Activated T-helper 9 cell treated with anti-CD3 and anti-CD28 coated beads, Interleukin-2, amount 50 U/mL, for 16 hours (primary cell): ENCODE data around the gene DAZL.

Source experiments
- DNase-seq: peaks from one replicate; pipeline ENCODE4 v3.0.0-alpha.2; 2020; ENCODE audit warnings: low read depth

The DAZL gene

GRCh38 chr3:16595778-16596177 is 9.4 kb downstream of the DAZL start:
- DNase-seq: no peak

DNA sequence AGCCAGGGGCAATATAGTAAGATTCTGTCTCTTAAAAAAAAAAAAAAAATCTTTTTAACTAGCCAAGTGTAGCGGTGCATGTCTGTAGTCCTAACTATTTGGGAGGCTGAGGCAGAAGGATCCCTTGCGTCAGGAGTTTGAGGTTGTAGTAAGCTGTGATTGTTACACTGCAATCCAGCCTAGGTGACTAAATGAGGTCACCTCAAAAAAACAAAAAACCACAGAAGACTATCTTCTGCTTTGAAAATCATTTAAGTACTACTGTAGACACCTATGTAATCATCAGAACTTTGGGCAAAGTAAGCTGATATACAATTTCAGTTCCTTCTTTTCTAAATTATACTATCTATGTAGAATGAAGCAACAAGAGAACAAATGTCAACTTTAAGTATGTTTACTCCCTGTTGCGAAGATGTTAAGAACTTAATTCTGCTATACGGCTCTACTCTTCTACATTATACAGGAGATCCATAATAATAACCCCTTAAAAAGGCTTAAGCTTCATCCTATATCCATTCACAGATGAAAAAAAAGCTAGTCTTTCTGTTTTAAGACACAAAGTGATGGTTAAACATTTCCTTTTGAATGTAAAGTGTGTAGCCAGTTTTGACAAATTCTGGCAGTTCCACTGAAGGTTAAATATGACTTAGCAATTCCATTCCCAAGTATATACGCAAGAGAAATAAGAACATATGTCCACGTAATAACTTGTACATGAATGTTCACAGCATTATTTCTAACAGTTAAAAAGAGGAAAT is 15.2 kb downstream of the DAZL start:
- no peak for DNase-seq

DNA sequence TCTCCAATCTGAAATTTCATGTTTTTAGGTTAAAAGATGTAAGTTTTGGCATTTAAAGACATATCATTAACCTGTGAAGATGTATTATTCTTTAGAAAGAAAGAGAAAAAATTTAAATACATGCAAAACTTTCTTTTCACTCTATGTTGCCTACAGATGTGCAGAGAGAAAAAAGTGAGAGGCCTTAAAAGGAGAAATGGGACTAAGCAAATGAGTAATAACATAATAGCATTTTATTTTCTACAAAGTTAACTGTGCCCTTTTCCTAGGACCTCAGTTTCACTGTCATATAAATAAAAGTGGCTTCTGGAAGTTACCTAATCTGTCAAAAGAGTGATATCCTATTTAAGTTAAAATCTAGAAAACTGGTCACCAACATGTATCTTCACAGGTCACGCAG is 16.1 kb downstream of the DAZL start:
- no peak for DNase-seq

- DNase-seq: no peak
These were observed 17.6 kb downstream of the DAZL start for GRCh38 chr3:16587681-16588060.

- DNase-seq: no peak
These were observed 18.1 kb downstream of the DAZL start for GRCh38 chr3:16587047-16587680.

GRCh38 chr3:16584880-16585279 is 20.3 kb downstream of the DAZL start:
- no peak for DNase-seq

DNA sequence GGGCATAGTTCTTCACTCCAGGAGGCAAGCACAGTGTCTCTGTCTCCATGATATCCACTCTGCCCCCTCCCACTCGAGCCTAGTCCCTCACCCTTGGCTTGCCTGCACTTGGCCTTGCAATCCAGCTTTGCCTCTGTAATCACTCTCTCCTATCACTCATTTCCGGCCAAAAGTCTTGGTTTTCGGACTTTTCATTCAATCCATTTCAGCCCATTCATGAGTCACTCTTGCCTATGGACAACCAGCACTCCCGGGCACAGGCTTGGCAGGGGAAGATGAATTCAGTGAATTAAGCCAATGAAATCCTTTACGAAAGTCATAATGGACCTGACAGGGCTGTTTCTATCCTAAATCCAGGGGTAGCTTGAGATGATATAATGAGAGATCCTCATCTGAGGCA is 21.7 kb downstream of the DAZL start:
- DNase-seq: no peak

DNA sequence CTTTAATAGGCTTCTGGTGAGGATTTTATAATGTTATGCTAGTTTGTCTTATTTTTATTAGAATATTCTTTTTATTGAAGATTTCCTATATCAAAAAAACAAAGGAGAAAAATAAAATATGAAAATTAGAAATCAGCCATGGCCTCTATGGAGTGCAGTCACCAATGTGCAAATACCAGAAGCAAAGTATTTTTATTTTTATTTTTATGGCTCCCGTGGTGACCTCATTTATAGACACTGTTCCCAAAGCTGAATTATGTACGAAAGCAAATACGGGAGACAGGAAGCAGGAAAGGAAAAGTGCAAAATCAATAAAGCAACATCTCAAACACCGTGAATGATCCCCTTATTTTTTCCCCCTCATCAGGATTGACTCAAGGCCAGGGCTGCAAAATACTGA is 35.1 kb downstream of the DAZL start:
- DNase-seq: no peak

GRCh38 chr3:16568532-16568931 is 36.7 kb downstream of the DAZL start:
- DNase-seq: no peak

DNA sequence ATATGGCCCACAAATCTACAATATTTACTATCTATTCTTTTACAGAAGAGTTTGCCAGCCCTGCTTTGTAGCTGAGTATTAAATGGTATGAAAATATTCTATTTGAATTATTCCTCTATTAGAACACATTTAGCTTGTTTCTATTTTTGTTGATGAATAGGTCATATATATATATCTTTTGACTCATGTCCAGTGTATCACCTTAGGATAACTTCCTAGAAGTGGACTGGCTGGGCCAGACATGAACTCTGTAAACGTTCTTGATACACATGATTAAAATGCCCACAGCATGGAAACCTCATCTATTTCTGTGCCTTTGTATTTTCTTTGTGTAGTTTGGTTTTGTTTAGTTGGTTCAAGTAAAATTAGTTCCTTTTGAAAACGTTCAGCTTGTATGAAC is 37.1 kb downstream of the DAZL start:
- no peak for DNase-seq

- no peak for DNase-seq
These were observed 45.4 kb downstream of the DAZL start for GRCh38 chr3:16559653-16560365.

DNA sequence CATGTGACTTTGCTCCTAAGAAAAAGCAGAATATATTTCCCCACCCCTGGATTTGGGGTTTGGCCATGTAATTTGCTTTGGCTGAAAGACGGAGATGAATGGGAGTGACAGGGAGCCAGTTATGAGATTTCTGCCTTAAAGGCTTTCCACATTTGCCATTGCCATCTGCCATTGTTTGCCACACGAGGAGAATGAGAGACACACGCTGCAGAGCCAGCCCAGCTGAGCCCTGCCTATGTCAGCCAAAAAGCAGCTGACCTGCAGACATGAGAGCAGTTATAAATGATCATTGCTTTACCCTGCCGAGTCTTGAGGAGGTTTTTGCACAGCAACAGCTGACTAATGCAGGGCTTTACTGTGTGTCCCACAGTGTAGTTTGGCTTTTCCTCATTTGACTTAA is 51.1 kb downstream of the DAZL start:
- DNase-seq: no peak

- DNase-seq: no peak
These were observed 52.5 kb downstream of the DAZL start for GRCh38 chr3:16552757-16553156.

DNA sequence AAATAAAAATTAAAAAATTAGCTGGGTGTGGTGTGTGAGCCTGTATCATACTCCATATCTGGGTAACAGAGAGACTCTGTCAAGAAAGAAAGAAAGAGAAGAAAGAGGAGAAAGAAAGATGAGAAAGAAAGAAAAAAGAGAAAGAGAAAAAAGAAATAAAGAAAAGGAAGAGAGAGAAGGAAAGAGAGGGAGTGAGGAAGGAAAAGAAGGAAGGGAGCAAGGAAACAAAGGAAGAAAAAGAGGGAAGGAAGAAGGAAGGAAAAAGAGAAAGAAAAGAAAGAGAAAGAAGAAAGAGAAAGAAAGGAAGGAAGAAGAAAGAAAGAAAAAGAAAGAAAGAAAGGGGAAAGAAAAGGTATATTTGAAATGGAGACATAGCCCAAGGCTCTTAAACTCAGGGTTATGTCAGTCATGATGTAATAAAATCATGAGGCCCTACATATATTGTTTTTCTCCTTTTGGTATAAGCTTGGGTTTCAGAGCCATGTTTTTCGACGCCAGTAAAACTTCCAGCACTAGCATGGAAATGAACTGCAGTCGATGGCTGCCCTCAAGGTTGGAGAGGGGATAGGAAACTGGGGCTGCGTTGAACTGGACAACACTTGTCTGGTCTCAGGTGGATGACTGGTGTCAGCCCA is 53.8 kb downstream of the DAZL start:
- no peak for DNase-seq

GRCh38 chr3:16550676-16551341 is 54.4 kb downstream of the DAZL start:
- DNase-seq: peak; percentile 53

DNA sequence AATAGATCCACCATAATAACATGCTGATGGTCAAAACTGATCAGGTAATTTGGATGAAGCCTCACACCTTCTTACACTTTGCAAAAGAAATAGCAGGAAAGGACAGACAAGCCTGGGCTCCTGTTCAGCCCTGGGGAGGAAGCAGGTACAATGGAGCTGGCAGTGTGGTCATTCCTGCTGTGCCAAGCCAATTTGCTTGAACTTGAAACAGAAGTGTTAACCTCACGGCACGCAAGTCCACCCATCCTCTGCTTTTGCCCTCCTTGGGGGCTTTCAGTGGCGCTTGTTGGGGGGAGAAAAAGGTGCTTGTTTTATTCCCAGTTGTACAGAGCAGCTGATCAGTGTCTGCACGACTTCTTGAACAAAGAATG is 54.9 kb downstream of the DAZL start:
- DNase-seq: no peak

DNA sequence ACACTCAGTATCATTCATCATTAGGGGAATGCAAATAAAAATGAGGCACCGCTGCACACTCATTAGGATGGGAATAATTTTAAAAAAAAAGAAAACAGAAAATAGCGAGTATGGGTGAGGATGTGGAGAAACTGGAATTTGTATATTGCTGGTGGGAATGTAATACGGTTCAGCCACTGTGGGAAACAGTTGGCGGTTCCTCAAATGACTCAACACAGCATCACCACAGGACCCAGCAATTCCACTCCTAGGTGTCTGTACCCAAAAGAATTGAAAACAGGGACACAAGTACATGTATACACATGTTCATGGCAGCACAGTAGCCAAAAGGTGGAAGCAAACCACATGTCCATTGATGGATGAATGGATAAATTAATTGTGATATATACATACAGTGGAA is 56.5 kb downstream of the DAZL start:
- no peak for DNase-seq

DNA sequence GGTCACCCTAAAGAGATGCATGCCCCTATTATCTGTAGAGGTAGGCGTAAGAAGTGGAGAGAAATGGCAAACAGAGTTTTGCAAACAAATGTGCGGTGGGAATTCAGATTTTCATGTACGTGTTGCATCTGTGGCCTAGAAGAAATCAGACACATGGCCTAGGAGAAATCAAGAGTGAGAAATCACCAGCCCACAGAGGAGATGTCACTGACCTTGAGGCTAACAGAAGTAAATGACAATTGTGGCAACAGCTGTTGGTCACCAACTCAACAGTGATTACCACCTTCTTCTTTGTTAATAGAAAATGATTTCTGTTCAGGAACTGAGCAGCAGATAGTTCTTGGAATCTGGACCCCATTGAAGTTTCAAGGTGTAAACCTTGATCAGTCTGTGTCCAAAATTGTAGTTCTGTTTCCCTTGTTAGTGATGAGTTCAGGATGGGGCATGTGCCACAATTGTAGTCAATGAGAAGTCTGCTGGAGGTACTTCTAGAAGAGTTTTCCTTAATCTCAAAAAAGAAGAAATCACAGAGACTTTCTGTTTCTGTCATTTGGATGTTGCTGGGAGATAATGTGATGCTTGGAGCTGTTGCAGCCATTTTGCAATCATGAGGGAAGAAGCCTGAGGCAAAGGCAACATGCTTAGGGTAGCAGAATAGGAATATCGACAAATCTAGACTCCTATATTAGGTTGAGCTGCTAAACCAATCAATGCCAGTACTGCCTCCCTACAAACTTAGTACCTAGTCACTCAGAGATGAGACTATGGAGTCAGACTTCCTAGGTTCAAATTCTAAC is 57.5 kb downstream of the DAZL start:
- no peak for DNase-seq

DNA sequence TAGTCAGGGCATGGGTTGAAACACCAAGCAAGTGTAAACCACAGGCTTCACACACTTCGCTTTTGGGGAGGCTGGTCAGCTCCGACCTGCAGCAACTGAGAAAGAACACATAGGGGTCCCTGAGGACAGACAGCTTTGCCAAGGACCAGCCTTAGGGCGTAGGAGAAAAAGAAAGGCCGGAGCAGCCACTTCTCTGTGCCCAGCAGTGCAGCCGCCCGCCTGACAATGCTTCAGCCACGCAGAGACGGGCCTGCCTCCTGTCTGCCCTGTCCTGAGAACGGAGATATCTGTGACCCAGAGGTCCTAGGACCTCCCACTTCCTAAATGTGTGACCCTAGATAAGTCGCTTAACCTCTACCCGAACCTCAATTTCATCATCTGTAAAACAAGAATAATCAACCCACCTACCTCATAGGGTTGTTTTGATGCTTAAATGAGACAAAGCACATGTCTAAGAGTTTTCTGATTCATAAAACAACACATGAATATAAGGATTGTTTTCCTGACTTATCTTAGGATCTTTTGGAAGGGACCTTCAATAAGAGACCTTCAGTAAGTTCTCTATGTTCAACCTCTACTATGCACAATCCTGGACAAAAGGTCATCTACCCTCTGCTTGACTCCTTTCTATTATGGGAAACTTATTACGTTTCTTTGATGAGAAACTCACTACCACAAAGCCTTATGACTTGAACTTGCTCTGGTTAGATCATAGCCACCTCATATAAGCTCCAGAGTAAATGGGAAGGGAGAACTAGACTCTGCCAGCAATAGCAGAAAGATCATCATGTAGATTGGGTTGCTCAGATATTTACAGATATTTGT is 58.8 kb downstream of the DAZL start:
- no peak for DNase-seq

GRCh38 chr3:16545413-16546185 is 59.6 kb downstream of the DAZL start:
- DNase-seq: no peak
